Glomerular visceral epithelial cell (primary cell): Measurements from ENCODE around the gene REXO1.
"Not testable (repeated sequence)": the region's sequence is repeated elsewhere in the genome, so short reads cannot be mapped to it uniquely, and the experiment has no call there.

Experiments
- DNase-seq: peaks from one replicate; pipeline ENCODE4 v3.0.0-alpha.2; 2016; ENCODE audit errors: extremely low spot score

REXO1 gene

DNA sequence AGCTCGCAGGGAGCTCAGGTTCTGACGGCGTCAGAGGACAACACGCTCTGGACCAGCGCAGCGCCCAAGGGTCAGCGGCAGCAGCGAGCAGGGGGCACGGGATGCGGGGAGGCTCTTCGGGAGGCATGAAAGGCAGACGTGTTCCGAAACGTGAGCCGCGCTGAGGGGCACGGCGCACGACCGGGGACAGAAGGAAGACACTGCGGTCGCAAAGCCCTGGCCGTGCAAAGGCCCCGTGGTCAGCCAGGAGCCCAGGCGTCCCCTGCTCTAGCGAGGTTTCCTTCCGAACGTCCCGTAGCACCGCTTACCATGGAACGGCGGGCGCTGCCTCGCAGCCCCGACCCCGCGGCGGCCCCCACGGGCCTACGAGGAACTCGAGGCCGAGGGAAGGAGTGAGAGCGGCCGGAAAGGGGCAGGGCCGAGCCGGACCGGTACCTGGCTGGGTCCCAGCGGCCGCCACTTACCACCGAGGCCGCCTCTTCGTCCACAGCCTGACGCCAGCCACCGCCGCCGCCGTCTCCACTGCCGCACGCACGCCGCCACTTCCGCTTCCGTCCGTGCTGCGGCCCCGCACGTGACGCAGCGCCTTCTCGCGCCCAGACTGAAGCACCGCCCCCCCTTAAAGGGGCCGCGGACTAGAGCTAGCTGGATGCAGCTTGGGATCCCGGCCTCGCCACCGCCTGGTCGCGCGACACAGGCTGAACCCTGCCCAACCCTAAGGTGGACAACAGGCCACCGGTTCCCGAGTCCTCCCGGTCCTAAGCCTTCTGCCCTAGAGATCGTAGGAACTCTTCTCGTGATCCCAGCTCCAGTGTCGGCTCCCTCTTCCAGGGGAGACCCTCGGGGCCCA is 27.6 kb upstream of the REXO1 start:
- DNase-seq = peak; percentile 89

- not testable (repeated sequence) for DNase-seq
These were observed 27.0 kb upstream of the REXO1 start for GRCh38 chr19:1875265-1875645.

DNA sequence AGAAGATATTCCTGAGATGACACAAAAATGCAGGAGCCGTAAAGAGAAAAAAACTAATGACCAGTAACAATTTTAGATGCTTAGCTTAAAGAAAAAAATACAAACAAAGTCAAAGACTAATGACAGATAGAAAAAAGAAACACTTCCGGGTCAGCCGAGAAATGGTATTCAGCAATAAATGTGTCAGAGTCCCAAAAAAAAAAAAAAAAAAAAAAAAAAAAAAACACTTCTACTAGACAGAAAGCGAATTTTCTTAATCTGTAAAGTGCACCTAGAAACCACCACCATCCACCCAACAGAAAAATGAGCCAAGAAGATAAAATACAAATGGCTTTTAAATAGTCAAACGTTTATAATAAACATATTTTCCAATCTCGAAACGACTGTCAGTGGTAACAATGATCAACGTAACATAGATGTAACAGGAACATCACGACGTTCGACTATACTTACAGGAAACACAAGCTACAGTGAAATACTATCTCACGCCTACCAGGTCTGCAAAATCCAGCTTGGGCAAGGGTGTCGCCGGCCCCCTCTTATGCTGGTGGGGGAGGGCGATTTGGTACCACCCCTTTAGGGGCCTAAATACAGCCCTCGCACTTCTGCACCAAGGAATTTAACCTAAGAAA is 26.4 kb upstream of the REXO1 start:
- no peak for DNase-seq

- no peak for DNase-seq
These were observed 25.5 kb upstream of the REXO1 start for GRCh38 chr19:1873524-1874473.

DNA sequence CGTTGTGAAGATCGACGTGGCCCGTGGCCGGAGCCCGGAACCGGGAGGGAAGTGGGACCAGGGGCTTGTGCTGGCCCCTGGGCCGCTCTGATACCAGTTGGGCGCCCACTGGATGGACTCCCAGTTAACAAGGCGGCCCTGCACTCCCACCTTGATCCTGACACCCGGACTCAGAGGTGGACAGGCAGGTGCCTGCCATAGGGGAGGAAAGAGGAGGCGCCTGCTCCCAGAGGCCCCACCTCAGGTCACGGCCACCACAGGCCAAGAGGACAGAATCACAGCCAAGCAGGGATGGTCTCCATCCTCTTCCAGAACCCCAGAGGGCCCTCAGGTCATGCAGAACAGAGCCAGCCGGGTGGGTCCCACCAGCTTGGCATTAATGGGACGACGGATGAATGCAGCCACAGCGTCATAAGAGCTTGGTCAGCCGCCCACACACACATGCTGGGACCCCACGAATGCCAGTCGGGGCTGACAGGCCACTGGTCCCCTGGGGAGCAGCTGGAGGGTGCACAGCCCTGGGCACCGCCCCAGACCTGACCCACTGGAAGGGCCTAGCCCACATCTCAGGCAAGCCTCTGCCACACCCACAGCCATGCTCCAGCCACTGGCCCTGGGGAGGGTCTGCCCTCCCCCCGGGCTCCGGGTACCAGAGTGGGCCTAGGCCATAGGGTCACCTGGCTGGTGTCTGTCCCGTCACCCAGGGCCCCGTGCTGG is 24.7 kb upstream of the REXO1 start:
- no peak for DNase-seq

DNA sequence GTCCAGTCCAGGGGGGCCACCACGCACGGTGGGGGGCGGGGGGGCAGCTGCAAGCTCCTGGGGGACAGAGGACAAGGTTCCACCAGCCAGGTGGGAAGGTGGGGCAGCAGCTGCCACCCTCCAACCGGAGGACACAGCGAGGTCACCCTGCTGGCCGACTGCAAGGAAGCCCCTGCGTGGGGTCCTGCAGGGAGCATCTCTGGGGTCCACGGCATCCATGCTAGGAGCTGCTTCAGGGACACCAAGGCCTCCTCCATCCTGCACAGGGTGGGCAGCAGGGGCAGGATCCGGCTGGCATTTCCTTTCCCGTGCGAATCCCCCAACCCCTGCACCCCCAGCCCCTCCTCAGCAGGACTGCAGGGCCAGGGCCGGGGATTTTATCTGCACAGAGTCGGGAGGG is 23.3 kb upstream of the REXO1 start:
- DNase-seq = no peak

DNA sequence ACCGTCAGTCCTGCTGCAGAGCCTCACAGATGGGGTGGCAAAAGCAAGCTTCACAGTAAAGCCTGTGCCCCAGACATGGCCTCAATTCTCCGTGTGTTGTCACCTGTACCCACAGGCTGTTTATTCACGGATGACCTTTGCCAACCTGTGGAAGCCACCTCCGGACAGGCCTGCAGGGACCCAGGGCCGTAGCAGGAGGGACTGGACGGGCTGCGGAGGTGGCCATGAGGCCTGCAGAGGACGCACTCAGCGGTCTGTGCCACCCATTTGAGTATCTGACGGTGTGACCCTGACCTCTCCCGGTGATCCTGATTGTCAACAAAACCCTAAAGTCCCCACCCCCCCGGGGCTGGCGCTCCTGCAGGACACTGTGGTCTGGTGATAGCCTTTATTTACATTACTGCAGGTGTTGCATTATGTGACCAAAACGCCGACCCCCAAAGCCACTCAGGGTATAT is 22.9 kb upstream of the REXO1 start:
- DNase-seq = no peak

GRCh38 chr19:1868971-1869370 is 20.7 kb upstream of the REXO1 start:
- no peak for DNase-seq

GRCh38 chr19:1867349-1867724 is 19.1 kb upstream of the REXO1 start:
- DNase-seq = no peak

GRCh38 chr19:1866693-1867348 is 18.5 kb upstream of the REXO1 start:
- DNase-seq = no peak

- no peak for DNase-seq
These were observed 17.1 kb upstream of the REXO1 start for GRCh38 chr19:1865172-1866010.

GRCh38 chr19:1864480-1865171 is 16.3 kb upstream of the REXO1 start:
- DNase-seq = peak; percentile 75

GRCh38 chr19:1863638-1864479 is 15.6 kb upstream of the REXO1 start:
- DNase-seq = peak; percentile 98

DNA sequence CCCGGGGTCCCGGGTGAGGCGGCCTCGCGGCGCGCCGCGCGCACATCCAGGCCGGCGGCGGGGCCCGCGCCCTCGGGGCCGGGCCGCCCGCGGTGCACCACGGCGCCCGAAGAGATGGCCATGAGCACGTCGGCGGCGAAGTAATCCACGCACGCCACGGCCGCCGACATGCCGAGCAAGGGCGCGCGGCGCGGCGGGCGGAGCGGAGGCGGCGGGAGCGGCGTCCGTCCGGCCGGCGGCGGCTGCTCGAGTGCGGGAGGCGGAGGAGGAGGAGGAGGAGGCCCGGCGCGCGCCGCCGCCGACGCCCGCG is 15.0 kb upstream of the REXO1 start, which contains the start of gene KLF16:
TSS of gene KLF16 (minus strand) at position 252 of the 310 bp plus-strand sequence. CDS start at position 170, 82 bp downstream.
- DNase-seq = no peak

GRCh38 chr19:1862424-1863327 is 14.4 kb upstream of the REXO1 start:
- peak; percentile 46 for DNase-seq

- no peak for DNase-seq
These were observed 13.8 kb upstream of the REXO1 start for GRCh38 chr19:1862068-1862423.

- DNase-seq = no peak
These were observed 13.3 kb upstream of the REXO1 start for GRCh38 chr19:1861599-1862031.
